WERI-Rb-1 (cell line): ENCODE measurements around the gene OXNAD1.
A peak's percentile ranks its signal among the peaks of the same experiment; 100 is the strongest.

Experiments used
- DNase-seq: peaks from one replicate; pipeline ENCODE4 v3.0.0-alpha.2; 2020
- H3K27ac ChIP-seq: fragments of 250-450 bp; sonication (Bioruptor Pico); 2 replicates; pipeline ENCODE4 v1.5.1; 2020; ENCODE audit warnings: mild to moderate bottlenecking, moderate library complexity
- H3K27me3 ChIP-seq: fragments of 250-450 bp; sonication (Bioruptor Pico); 2 replicates; pipeline ENCODE4 v1.5.1; 2021; ENCODE audit warnings: mild to moderate bottlenecking, low read depth, moderate library complexity; ENCODE audit not compliant: insufficient read depth, severe bottlenecking
- H3K36me3 ChIP-seq: fragments of 250-450 bp; sonication (Bioruptor Pico); 2 replicates; pipeline ENCODE4 v1.5.1; 2020; ENCODE audit warnings: mild to moderate bottlenecking, moderate library complexity
- H3K4me3 ChIP-seq: 2 replicates; pipeline ENCODE4 v1.5.1; 2011; ENCODE audit warnings: low read depth, mild to moderate bottlenecking, control low read depth, low read length
- H3K9me3 ChIP-seq: fragments of 250-450 bp; sonication (Bioruptor Pico); 2 replicates; pipeline ENCODE4 v1.5.1; 2021; ENCODE audit warnings: mild to moderate bottlenecking, moderate library complexity; ENCODE audit not compliant: severe bottlenecking
- TF ChIP-seq, protein P1 (sequence below): IDR thresholded peaks from 2 replicates; pipeline ENCODE4 v1.5.1; 2011; ENCODE audit warnings: low read depth, mild to moderate bottlenecking, control low read depth, inconsistent platforms, low read length

The OXNAD1 gene

GRCh38 chr3:16241225-16241624, 23.8 kb upstream of the OXNAD1 start:
- DNase-seq, result no peak
- TF ChIP-seq, protein P1, sequence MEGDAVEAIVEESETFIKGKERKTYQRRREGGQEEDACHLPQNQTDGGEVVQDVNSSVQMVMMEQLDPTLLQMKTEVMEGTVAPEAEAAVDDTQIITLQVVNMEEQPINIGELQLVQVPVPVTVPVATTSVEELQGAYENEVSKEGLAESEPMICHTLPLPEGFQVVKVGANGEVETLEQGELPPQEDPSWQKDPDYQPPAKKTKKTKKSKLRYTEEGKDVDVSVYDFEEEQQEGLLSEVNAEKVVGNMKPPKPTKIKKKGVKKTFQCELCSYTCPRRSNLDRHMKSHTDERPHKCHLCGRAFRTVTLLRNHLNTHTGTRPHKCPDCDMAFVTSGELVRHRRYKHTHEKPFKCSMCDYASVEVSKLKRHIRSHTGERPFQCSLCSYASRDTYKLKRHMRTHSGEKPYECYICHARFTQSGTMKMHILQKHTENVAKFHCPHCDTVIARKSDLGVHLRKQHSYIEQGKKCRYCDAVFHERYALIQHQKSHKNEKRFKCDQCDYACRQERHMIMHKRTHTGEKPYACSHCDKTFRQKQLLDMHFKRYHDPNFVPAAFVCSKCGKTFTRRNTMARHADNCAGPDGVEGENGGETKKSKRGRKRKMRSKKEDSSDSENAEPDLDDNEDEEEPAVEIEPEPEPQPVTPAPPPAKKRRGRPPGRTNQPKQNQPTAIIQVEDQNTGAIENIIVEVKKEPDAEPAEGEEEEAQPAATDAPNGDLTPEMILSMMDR, result no peak

GRCh38 chr3:16242177-16242576, 22.8 kb upstream of the OXNAD1 start:
- H3K4me3 ChIP-seq, result no peak overlapping the region
- no peaks in the 10 kb centered on the region for H3K36me3 ChIP-seq
- DNase-seq, result no peak
- TF ChIP-seq, protein P1, result no peak
- H3K27me3 ChIP-seq, result no peaks in the 10 kb centered on the region
- H3K9me3 ChIP-seq, result no peaks in the 10 kb centered on the region
- H3K27ac ChIP-seq, result no peak overlapping the region

More at GRCh38 chr3:16241225-16241624, 23.8 kb upstream of the OXNAD1 start:
- no peaks in the 10 kb centered on the region for H3K36me3 ChIP-seq
- no peaks in the 10 kb centered on the region for H3K27me3 ChIP-seq
- no peak overlapping the region for H3K4me3 ChIP-seq
- no peaks in the 10 kb centered on the region for H3K9me3 ChIP-seq
- no peak overlapping the region for H3K27ac ChIP-seq

GRCh38 chr3:16243706-16244490, 21.1 kb upstream of the OXNAD1 start:
- TF ChIP-seq, protein P1, result no peak
- DNase-seq, result no peak
- no peak overlapping the region for H3K27ac ChIP-seq
- no peaks in the 10 kb centered on the region for H3K9me3 ChIP-seq
- no peaks in the 10 kb centered on the region for H3K36me3 ChIP-seq
- H3K27me3 ChIP-seq, result no peaks in the 10 kb centered on the region
- no peak overlapping the region for H3K4me3 ChIP-seq

DNA sequence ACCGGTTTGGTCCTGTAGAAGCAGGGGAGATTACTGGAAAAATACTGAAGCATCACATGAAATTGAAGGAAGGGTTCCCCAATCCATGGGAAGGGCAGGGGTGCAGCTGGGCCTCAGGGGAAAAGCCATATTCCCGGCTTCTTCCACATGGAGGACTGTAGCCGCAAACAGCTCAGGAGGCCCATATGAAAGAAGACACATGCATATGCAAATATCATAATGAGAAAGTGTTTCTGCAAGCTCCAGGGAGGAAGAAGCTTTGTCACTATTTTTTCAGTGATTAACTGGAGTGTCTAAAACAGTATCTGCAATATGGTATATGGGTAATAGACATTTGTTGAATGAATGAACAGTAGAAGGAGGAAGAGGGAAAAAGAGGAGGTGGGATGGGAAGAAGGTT, 19.4 kb upstream of the OXNAD1 start:
- H3K36me3 ChIP-seq, result no peaks in the 10 kb centered on the region
- DNase-seq, result no peak
- H3K27ac ChIP-seq, result no peak overlapping the region
- H3K9me3 ChIP-seq, result no peaks in the 10 kb centered on the region
- H3K4me3 ChIP-seq, result no peak overlapping the region
- TF ChIP-seq, protein P1, result no peak
- no peaks in the 10 kb centered on the region for H3K27me3 ChIP-seq

GRCh38 chr3:16247282-16248061, 17.5 kb upstream of the OXNAD1 start:
- no peak overlapping the region for H3K4me3 ChIP-seq
- DNase-seq, result peak; percentile 82
- H3K27me3 ChIP-seq, result no peaks in the 10 kb centered on the region
- H3K9me3 ChIP-seq, result no peaks in the 10 kb centered on the region
- no peaks in the 10 kb centered on the region for H3K36me3 ChIP-seq
- no peak overlapping the region for H3K27ac ChIP-seq
- TF ChIP-seq, protein P1, result peak; percentile 84
